PFSK-1 (cell line): ENCODE results near the gene SARS1.

Experiments used
- FOXP2 ChIP-seq: optimal IDR thresholded peaks from 2 replicates; pipeline ENCODE3; 2011; ENCODE audit warnings: borderline replicate concordance, control low read depth, inconsistent platforms; ENCODE audit not compliant: insufficient read depth; ENCODE audit errors: extremely low read length, extremely low read depth
- POLR2AphosphoS5 ChIP-seq: IDR thresholded peaks from 2 replicates; pipeline ENCODE4 v1.6.1; 2012; ENCODE audit warnings: low read depth, mild to moderate bottlenecking, control low read depth, low read length, moderate library complexity
- REST ChIP-seq, 2 experiments: IDR thresholded peaks; 2 replicates each; pipeline versions ENCODE4 v1.6.1 to v1.8.0; 2011 to 2012; ENCODE audit warnings: low read depth in 2 of 2, low read length in 2 of 2, control low read depth in 1 of 2, inconsistent platforms in 1 of 2, mild to moderate bottlenecking in 1 of 2, moderate library complexity in 1 of 2; ENCODE audit not compliant: insufficient read depth in 1 of 2
- SIN3A ChIP-seq: IDR thresholded peaks from 2 replicates; pipeline ENCODE4 v1.6.1; 2012; ENCODE audit warnings: mild to moderate bottlenecking, low read length, moderate library complexity, borderline replicate concordance; ENCODE audit not compliant: insufficient read depth
- TAF1 ChIP-seq: IDR thresholded peaks from 2 replicates; pipeline ENCODE4 v1.6.1; 2012; ENCODE audit warnings: low read length, control low read depth, borderline replicate concordance; ENCODE audit not compliant: insufficient read depth

Gene SARS1

GRCh38 chr1:109281680-109282496 is 68.2 kb downstream of the SARS1 start:
- no peak for TF ChIP-seq TAF1
- TF ChIP-seq POLR2AphosphoS5 = no peak

- TF ChIP-seq SIN3A = no peak
- TF ChIP-seq TAF1 = peak; percentile 15; the same call in 1 of the 2 replicates
- no peak for TF ChIP-seq FOXP2
Observed at GRCh38 chr1:109282497-109282951, 68.8 kb downstream of the SARS1 start.

GRCh38 chr1:109282952-109283747 is 69.4 kb downstream of the SARS1 start, which contains the start of gene PSRC1:
TSS of gene PSRC1 (minus strand) at chr1:109283145.
- TF ChIP-seq POLR2AphosphoS5 = peak; percentile 85
- peak; percentile 79 for TF ChIP-seq FOXP2
- TF ChIP-seq TAF1 = peak; percentile 68; the same call in 1 of the 2 replicates
- TF ChIP-seq SIN3A = no peak; the same call in 1 of the 2 replicates
- TF ChIP-seq REST (IDR thresholded peaks at IDR 0.05; ENCODE audit: insufficient read depth in 1 of 2, low read depth in 2 of 2, low read length in 2 of 2) = 0 out of 4 replicates have a peak, but pooled peaks of 1 of the 2 experiments have one; percentile 28

GRCh38 chr1:109283748-109284600 is 70.3 kb downstream of the SARS1 start:
- TF ChIP-seq REST (IDR thresholded peaks at IDR 0.05; ENCODE audit: insufficient read depth in 1 of 2, low read depth in 2 of 2, low read length in 2 of 2) (no peak), TAF1 (no peak), POLR2AphosphoS5 (no peak), SIN3A (no peak), FOXP2 (no peak)
